Measurements from ENCODE around the gene SYNGAP1.

The SYNGAP1 gene

DNA sequence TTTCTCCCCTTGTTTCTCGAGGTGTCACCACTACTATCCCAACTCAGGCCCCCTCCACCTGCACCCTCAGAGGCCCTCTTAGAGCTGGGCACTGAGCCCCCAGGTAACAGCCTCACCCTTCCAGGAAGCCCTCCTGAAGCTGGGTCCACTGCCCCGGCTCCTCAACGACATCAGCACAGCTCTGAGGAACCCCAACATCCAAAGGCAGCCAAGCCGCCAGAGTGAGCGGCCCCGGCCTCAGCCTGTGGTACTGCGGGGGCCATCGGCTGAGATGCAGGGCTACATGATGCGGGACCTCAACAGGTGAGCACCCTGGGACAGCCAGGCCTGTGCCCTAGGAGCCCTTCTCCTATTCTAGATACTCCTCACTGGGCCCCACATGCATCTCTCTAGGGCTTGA is 21.6 kb downstream of the SYNGAP1 start:
- no peak for TF ChIP-seq USF1 (IDR thresholded peaks at IDR 0.05)
- TF ChIP-seq CREB1 (IDR thresholded peaks at IDR 0.05; ENCODE audit: low read depth): no peak
- TF ChIP-seq, protein P1, sequence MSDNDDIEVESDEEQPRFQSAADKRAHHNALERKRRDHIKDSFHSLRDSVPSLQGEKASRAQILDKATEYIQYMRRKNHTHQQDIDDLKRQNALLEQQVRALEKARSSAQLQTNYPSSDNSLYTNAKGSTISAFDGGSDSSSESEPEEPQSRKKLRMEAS (IDR thresholded peaks at IDR 0.05): no peak
- no peak for TF ChIP-seq NFIC (IDR thresholded peaks at IDR 0.05)
- TF ChIP-seq CEBPB (IDR thresholded peaks at IDR 0.05): no peak
- no peak for TF ChIP-seq EGR1 (IDR thresholded peaks at IDR 0.05)
- no peak for TF ChIP-seq ZBTB7A (IDR thresholded peaks at IDR 0.05; ENCODE audit: low read depth)
- TF ChIP-seq TEAD4 (IDR thresholded peaks at IDR 0.05): no peak
- no peak for TF ChIP-seq EP300 (IDR thresholded peaks at IDR 0.05; ENCODE audit: borderline replicate concordance)
- TF ChIP-seq RAD21 (IDR thresholded peaks at IDR 0.05; ENCODE audit: low read depth): no peak

DNA sequence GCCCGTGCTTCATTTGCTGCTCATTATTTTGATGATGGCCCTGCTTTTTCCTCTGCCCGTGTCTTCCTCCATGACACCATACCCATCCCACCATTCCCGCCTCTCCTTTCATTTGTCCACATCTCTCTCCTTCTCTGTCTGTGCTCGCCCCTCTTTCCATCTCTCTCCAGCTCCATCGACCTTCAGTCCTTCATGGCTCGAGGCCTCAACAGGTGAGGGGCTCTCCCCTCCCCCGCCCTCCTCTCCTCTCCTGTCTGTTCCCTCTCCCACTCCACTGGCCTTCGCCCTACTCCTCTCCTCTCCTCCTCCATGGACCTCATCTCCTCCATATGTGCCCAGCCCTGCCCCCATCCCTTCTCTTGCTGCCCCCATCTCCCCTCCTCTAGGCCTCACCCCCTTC is 22.4 kb downstream of the SYNGAP1 start:
- TF ChIP-seq YY1 (IDR thresholded peaks at IDR 0.05; ENCODE audit: low read depth) (no peak), RAD21 (IDR thresholded peaks at IDR 0.05; ENCODE audit: low read depth) (no peak), NFIC (IDR thresholded peaks at IDR 0.05) (no peak), TCF12 (IDR thresholded peaks at IDR 0.05; ENCODE audit: low read depth) (no peak), FOXM1 (IDR thresholded peaks at IDR 0.05; ENCODE audit: borderline replicate concordance, low read depth) (no peak), TEAD4 (IDR thresholded peaks at IDR 0.05) (no peak), CREB1 (IDR thresholded peaks at IDR 0.05; ENCODE audit: low read depth) (no peak), EP300 (IDR thresholded peaks at IDR 0.05; ENCODE audit: borderline replicate concordance) (no peak), REST (IDR thresholded peaks at IDR 0.05; ENCODE audit: low read depth) (no peak), CEBPB (IDR thresholded peaks at IDR 0.05) (no peak), ZBTB7A (IDR thresholded peaks at IDR 0.05; ENCODE audit: low read depth) (no peak), EGR1 (IDR thresholded peaks at IDR 0.05) (no peak), TAF1 (IDR thresholded peaks at IDR 0.05; ENCODE audit: low read depth) (no peak), USF1 (IDR thresholded peaks at IDR 0.05) (no peak)
- TF ChIP-seq, protein P1 (IDR thresholded peaks at IDR 0.05): no peak

DNA sequence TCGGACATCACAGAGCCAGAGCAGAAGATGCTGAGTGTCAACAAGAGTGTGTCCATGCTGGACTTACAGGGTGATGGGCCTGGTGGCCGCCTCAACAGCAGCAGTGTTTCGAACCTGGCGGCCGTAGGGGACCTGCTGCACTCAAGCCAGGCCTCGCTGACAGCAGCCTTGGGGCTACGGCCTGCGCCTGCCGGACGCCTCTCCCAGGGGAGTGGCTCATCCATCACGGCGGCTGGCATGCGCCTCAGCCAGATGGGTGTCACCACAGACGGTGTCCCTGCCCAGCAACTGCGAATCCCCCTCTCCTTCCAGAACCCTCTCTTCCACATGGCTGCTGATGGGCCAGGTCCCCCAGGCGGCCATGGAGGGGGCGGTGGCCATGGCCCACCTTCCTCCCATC is 23.2 kb downstream of the SYNGAP1 start:
- TF ChIP-seq CEBPB (IDR thresholded peaks at IDR 0.05) (no peak), TCF12 (IDR thresholded peaks at IDR 0.05; ENCODE audit: low read depth) (no peak), RAD21 (IDR thresholded peaks at IDR 0.05; ENCODE audit: low read depth) (no peak), REST (IDR thresholded peaks at IDR 0.05; ENCODE audit: low read depth) (no peak), YY1 (IDR thresholded peaks at IDR 0.05; ENCODE audit: low read depth) (no peak), NFIC (IDR thresholded peaks at IDR 0.05) (no peak), TAF1 (IDR thresholded peaks at IDR 0.05; ENCODE audit: low read depth) (no peak), FOXM1 (IDR thresholded peaks at IDR 0.05; ENCODE audit: borderline replicate concordance, low read depth) (no peak), ZBTB7A (IDR thresholded peaks at IDR 0.05; ENCODE audit: low read depth) (no peak), CREB1 (IDR thresholded peaks at IDR 0.05; ENCODE audit: low read depth) (no peak), TEAD4 (IDR thresholded peaks at IDR 0.05) (no peak)

- TF ChIP-seq REST (IDR thresholded peaks at IDR 0.05; ENCODE audit: low read depth) (no peak), EP300 (IDR thresholded peaks at IDR 0.05; ENCODE audit: borderline replicate concordance) (no peak)
Measured at GRCh38 chr6:33443619-33444504, 24.0 kb downstream of the SYNGAP1 start.
